ENCODE results near the gene CLN6.

- no peak for TF ChIP-seq CTCF (IDR thresholded peaks at IDR 0.05)
- TF ChIP-seq POLR2A (IDR thresholded peaks at IDR 0.05), result no peak
Measured at GRCh38 chr15:68268405-68268804, 38.9 kb upstream of the CLN6 start.

Measured in right lobe of liver (tissue), 4 donors.